Activated CD8-positive, alpha-beta T cell treated with anti-CD3 and anti-CD28 coated beads for 36 hours (primary cell): ENCODE results near the gene ABCA10. TPM values are rescaled to one million over a fixed set of nuclear protein-coding genes. Genes with fewer than 3 reads are reported as not detected.

Source experiments
- ATAC-seq: fragments of 200-7000 bp; cut with Tn5 transposase; one replicate; pipeline ENCODE4 v1.10.0; 2021; ENCODE audit warnings: mild to moderate bottlenecking, moderate library complexity
- CTCF ChIA-PET: fragments of 350-600 bp; sonication (Branson Sonifier 250); formaldehyde crosslinking; loops from one replicate; lab custom pipeline; 2021; ENCODE audit warnings: antibody characterized with exemption; lab: Charles Lee
- POLR2A ChIA-PET: fragments of 350-600 bp; sonication (Branson Sonifier 250); formaldehyde crosslinking; loops from one replicate; lab custom pipeline; 2021; ENCODE audit warnings: antibody characterized with exemption; lab: Charles Lee
- DNase-seq: peaks from one replicate; pipeline ENCODE4 v3.0.0-alpha.2; 2020
- H3K27ac Mint-ChIP-seq: one replicate; pipeline ENCODE4 v1.8.0; 2021; ENCODE audit warnings: mild to moderate bottlenecking, mixed read lengths
- H3K27me3 Mint-ChIP-seq: one replicate; pipeline ENCODE4 v1.8.0; 2021; ENCODE audit warnings: mixed read lengths
- H3K36me3 Mint-ChIP-seq: one replicate; pipeline ENCODE4 v1.8.0; 2021; ENCODE audit warnings: low read depth, mixed read lengths
- H3K4me1 Mint-ChIP-seq: one replicate; pipeline ENCODE4 v1.8.0; 2021; ENCODE audit warnings: low read depth, mixed read lengths
- H3K4me3 Mint-ChIP-seq: one replicate; pipeline ENCODE4 v1.8.0; 2021; ENCODE audit warnings: mild to moderate bottlenecking, moderate library complexity, mixed read lengths
- H3K9me3 Mint-ChIP-seq: one replicate; pipeline ENCODE4 v1.8.0; 2021; ENCODE audit warnings: mixed read lengths
- CTCF ChIP-seq: fragments of 200-600 bp; IDR thresholded peaks from one replicate; pipeline ENCODE4 v1.8.0; 2022; ENCODE audit warnings: antibody characterized with exemption, mild to moderate bottlenecking
- intact Hi-C: fragments of 100-400 bp; cut with micrococcal nuclease; formaldehyde crosslinking; loops from one replicate; pipeline ENCODE4 v1.10.0; 2022
- total RNA-seq, 2 experiments: library from RNA; stranded (reverse); gene quantifications; one replicate each; pipeline ENCODE4 v1.2.3, GENCODE V29; 2021

ABCA10 gene
- total RNA-seq, 2 experiments from 2014 or later, result 0.45 TPM; not detected in 1

- no peak for TF ChIP-seq CTCF
- Mint-ChIP-seq H3K4me3 (no peak overlapping the region), H3K27ac (no peak overlapping the region), H3K4me1 (no peaks in the 10 kb centered on the region), H3K9me3 (no peaks in the 10 kb centered on the region), H3K36me3 (peaks cover 1% of the 10 kb centered on the region), H3K27me3 (no peaks in the 10 kb centered on the region)
- POLR2A ChIA-PET, result no interaction called here
- CTCF ChIA-PET, result no interaction called here
- ATAC-seq (no peak), DNase-seq (no peak)
- intact Hi-C loops, result no loop called here
Observed at GRCh38 chr17:69154267-69154666, 74.4 kb downstream of the ABCA10 start.

GRCh38 chr17:69150333-69150732 lies 78.3 kb downstream of the ABCA10 start:
- H3K27ac Mint-ChIP-seq, result no peak overlapping the region
- POLR2A ChIA-PET, result no interaction called here
- CTCF ChIA-PET, result no interaction called here
- TF ChIP-seq CTCF, result no peak
- H3K36me3 Mint-ChIP-seq, result no peaks in the 10 kb centered on the region
- no peaks in the 10 kb centered on the region for H3K4me1 Mint-ChIP-seq
- H3K4me3 Mint-ChIP-seq, result no peak overlapping the region
- intact Hi-C loops, result no loop called here
- no peaks in the 10 kb centered on the region for H3K27me3 Mint-ChIP-seq
- no peaks in the 10 kb centered on the region for H3K9me3 Mint-ChIP-seq
- DNase-seq (no peak), ATAC-seq (no peak)

- H3K4me3 Mint-ChIP-seq, result no peak overlapping the region
- DNase-seq (no peak), ATAC-seq (no peak)
- POLR2A ChIA-PET, result no interaction called here
- no peak for TF ChIP-seq CTCF
- CTCF ChIA-PET, result no interaction called here
- H3K36me3 Mint-ChIP-seq, result no peaks in the 10 kb centered on the region
- H3K27me3 Mint-ChIP-seq, result peaks cover 2% of the 10 kb centered on the region
- no peak overlapping the region for H3K27ac Mint-ChIP-seq
- H3K9me3 Mint-ChIP-seq, result no peaks in the 10 kb centered on the region
- intact Hi-C loops, result no loop called here
- H3K4me1 Mint-ChIP-seq, result no peaks in the 10 kb centered on the region
Observed at GRCh38 chr17:69147460-69147859, 81.2 kb downstream of the ABCA10 start.

- no peaks in the 10 kb centered on the region for H3K4me1 Mint-ChIP-seq
- POLR2A ChIA-PET, result interaction anchor here (0.6 kb wide), 1 partner anchor 144 kb away, joined by 3 read pairs; no protein-coding TSS in a partner anchor
- ATAC-seq, result no peak
- no peak overlapping the region for H3K27ac Mint-ChIP-seq
- no peak for DNase-seq
- peaks cover 2% of the 10 kb centered on the region for H3K27me3 Mint-ChIP-seq
- no peak overlapping the region for H3K4me3 Mint-ChIP-seq
- H3K9me3 Mint-ChIP-seq, result no peaks in the 10 kb centered on the region
- intact Hi-C loops, result no loop called here
- CTCF ChIA-PET, result interaction anchor here (0.9 kb wide), 1 partner anchor 53 kb away, joined by 3 read pairs; no protein-coding TSS in a partner anchor
- TF ChIP-seq CTCF, result no peak
- no peaks in the 10 kb centered on the region for H3K36me3 Mint-ChIP-seq
Observed at GRCh38 chr17:69144331-69145255, 84.0 kb downstream of the ABCA10 start.

- POLR2A ChIA-PET, result no interaction called here
- H3K9me3 Mint-ChIP-seq, result no peaks in the 10 kb centered on the region
- no peak for DNase-seq
- H3K36me3 Mint-ChIP-seq, result no peaks in the 10 kb centered on the region
- intact Hi-C loops, result no loop called here
- TF ChIP-seq CTCF, result no peak
- no peak overlapping the region for H3K4me3 Mint-ChIP-seq
- ATAC-seq, result no peak
- peaks cover 2% of the 10 kb centered on the region for H3K27me3 Mint-ChIP-seq
- no peak overlapping the region for H3K27ac Mint-ChIP-seq
- no peaks in the 10 kb centered on the region for H3K4me1 Mint-ChIP-seq
- CTCF ChIA-PET, result no interaction called here
Observed at GRCh38 chr17:69143683-69144231, 84.9 kb downstream of the ABCA10 start.
